ENCODE measurements around the gene LCN6.
"Not testable (repeated sequence)": the region's sequence is repeated elsewhere in the genome, so short reads cannot be mapped to it uniquely, and the experiment has no call there.

Gene LCN6

GRCh38 chr9:136782452-136782851 lies 34.1 kb upstream of the LCN6 start:
- no peak for DNase-seq

GRCh38 chr9:136779808-136780207 lies 31.5 kb upstream of the LCN6 start:
- no peak for DNase-seq

- no peak for DNase-seq
These were observed 29.0 kb upstream of the LCN6 start for GRCh38 chr9:136777359-136777758.

- DNase-seq, result no peak
These were observed 28.6 kb upstream of the LCN6 start for GRCh38 chr9:136776947-136777346.

- no peak for DNase-seq
These were observed 26.9 kb upstream of the LCN6 start for GRCh38 chr9:136775191-136775590.

- DNase-seq, result no peak
These were observed 26.2 kb upstream of the LCN6 start for GRCh38 chr9:136774416-136775045.

- no peak for DNase-seq
These were observed 25.2 kb upstream of the LCN6 start for GRCh38 chr9:136773386-136774044.

- DNase-seq, result no peak
These were observed 23.6 kb upstream of the LCN6 start for GRCh38 chr9:136771907-136772415.

GRCh38 chr9:136769710-136770191 lies 21.4 kb upstream of the LCN6 start:
- DNase-seq, result no peak

- DNase-seq, result not testable (repeated sequence)
These were observed 18.2 kb upstream of the LCN6 start for GRCh38 chr9:136766410-136767120.

GRCh38 chr9:136765745-136766409 lies 17.6 kb upstream of the LCN6 start:
- not testable (repeated sequence) for DNase-seq

GRCh38 chr9:136765041-136765440 lies 16.7 kb upstream of the LCN6 start:
- no peak for DNase-seq

- DNase-seq, result no peak
These were observed 16.1 kb upstream of the LCN6 start, which contains the start of gene LCN15 for GRCh38 chr9:136764301-136764891. TSS of gene LCN15 (minus strand) at chr9:136764518. CDS start at chr9:136764488, 30 bp downstream.

- DNase-seq, result no peak
These were observed 15.3 kb upstream of the LCN6 start for GRCh38 chr9:136763649-136764035.

- no peak for DNase-seq
These were observed 14.8 kb upstream of the LCN6 start for GRCh38 chr9:136762915-136763648.

GRCh38 chr9:136762221-136762691 lies 13.9 kb upstream of the LCN6 start:
- no peak for DNase-seq

- no peak for DNase-seq
These were observed 13.2 kb upstream of the LCN6 start for GRCh38 chr9:136761545-136761981.

- not testable (repeated sequence) for DNase-seq
These were observed 12.7 kb upstream of the LCN6 start for GRCh38 chr9:136760834-136761544.

- no peak for DNase-seq
These were observed 12.1 kb upstream of the LCN6 start for GRCh38 chr9:136760424-136760823.

- no peak for DNase-seq
These were observed 11.4 kb upstream of the LCN6 start for GRCh38 chr9:136759436-136760325.

Measured in NCI-H187 treated with DMSO at 0.1 percent for 48 hours (cell line).